Measurements from ENCODE around the gene ATRN.
A peak's percentile ranks its signal among the peaks of the same experiment; 100 is the strongest.
"Not testable (repeated sequence)": the region's sequence is repeated elsewhere in the genome, so short reads cannot be mapped to it uniquely, and the experiment has no call there.

ATRN gene

DNA sequence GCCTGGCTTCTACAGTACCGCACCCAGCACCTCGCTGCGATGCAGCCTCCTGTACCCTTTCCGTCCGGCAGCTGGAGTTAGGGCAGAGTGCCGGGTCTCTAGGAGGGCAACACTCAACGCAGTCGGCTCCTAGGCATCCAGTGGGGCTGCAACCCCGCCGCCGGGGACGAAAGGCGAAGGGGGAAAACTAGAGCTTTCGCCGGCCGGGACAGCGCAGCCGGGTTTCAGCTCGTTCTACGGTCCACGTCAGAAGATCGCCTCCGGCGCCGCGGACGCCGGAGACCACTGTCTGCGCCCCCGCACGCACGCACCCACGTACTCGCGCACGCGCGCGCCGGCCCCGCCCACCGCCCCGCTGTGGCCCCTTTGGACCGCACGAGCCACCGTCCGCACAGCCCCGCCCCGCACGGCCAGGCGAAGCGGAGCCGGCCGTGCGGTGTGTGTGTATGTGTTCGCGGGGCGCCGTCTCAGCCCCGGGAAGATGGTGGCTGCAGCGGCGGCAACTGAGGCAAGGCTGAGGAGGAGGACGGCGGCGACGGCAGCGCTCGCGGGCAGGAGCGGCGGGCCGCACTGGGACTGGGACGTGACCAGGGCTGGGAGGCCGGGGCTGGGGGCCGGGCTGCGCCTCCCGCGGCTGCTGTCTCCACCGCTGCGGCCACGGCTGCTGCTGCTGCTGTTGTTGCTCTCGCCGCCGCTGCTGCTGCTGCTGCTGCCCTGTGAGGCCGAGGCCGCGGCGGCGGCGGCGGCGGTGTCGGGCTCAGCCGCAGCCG is at the start of gene ATRN:
Gene ATRN, plus strand, starts transcription at position 392 of the 770 bp plus-strand sequence. Its CDS starts 90 bp downstream, at position 482.
- DNase-seq = peak; percentile 73

DNA sequence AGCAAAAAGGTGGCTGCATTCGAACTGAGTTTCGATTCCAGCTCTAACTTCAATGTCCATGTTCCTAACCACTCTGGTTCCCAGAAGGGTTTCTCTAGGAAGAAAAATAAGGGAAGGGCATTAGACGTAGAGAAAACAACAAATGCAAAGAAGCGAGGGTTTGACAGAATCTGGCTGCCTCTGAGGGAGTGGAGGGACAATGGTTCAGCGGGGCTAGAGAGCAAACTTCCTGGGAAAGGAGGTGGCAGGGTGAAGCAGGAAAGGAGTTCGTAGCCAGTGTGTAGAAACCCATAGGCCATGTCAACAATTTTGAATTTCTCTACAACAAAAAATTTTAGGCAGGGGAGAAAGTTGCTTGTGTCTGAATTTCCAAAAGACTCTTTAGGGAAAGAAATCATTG is 48.8 kb upstream of the ATRN start:
- DNase-seq = no peak

DNA sequence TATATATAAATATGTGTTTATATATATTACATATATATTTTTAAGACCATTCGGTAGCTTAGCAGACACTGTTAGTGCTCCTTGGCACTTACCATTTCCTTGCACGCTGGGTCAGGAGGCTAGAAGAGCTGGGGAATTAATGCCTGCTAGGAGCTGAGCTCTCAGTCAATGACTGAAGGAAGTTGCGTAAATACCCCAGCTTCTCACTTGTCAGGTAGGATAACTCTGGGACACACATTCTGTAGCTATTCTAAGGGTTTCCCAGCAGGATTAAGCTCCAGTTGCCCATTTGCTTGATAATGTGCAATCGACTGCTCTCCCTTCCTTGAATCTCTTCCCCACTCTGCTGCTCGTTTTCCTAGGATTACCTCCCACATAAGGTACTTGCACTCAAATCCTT is 47.7 kb upstream of the ATRN start:
- no peak for DNase-seq

DNA sequence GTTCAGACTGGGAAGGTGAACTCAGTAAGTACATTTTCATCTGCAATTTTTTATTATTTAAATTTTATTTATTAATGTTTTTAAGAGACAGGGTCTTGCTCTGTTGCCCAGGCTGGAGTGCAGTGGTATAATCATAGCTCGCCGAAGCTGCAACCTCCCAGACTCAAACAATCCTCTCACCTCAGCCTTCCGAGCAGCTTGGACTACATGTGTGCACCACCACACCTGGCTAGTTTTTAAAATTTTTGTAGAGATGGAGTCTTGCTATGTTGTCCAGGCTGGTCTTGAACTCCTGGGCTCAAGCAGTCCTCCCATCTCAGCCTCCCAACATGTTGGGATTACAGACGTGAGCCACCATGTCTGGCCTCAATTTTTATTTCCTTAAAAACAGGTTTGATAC is 44.1 kb upstream of the ATRN start:
- DNase-seq = not testable (repeated sequence)

DNA sequence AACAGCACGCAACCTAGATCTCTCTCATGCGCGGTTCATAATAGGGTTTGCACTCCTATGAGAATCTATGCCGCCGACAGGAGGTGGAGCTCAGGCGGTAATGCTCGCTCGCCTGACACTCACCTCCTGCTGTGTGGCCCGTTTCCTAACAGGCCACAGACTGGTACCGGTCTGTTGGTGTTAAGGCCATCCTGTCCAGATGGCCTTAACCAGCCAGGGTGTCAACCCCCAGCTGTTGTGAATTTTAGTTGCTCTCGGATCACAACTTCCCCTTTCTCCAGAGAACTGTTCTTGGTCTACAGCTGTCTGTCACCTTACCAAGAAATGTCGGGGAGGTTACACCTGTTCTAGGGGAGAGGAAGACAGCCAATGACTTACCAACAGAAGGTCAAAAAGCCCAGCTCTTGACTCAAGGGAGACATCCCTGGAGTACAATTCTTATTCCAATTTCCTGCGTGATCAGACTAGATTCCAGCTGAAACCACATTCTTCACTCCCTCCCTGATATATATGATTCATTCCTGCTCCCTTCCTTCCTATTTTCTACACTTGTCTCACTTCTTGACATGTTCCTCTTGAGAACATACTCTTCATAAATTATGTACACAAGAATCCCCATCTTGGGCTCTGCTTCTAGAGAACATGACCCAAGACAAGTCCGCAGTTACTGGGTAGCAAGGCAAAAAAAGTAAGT is 40.3 kb upstream of the ATRN start:
- no peak for DNase-seq

DNA sequence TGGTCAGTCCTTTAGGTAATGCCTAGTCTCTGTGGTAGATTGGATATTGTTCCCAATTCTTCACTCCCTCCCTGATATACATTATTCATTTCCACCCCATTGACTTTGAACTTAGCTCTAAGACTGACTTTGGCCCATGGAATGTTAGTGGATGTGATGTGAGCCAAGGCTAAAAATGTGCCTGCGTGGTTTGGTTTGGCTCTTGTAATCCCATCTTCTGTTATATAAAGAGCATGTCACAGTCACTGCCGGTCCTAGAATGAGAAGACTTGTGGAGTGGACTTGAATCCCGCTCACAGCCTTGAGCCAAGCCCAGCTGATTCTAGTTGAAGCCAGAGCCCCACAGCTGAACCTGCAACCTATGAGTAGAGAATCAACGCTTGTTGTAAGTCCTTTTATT is 39.7 kb upstream of the ATRN start:
- no peak for DNase-seq

DNA sequence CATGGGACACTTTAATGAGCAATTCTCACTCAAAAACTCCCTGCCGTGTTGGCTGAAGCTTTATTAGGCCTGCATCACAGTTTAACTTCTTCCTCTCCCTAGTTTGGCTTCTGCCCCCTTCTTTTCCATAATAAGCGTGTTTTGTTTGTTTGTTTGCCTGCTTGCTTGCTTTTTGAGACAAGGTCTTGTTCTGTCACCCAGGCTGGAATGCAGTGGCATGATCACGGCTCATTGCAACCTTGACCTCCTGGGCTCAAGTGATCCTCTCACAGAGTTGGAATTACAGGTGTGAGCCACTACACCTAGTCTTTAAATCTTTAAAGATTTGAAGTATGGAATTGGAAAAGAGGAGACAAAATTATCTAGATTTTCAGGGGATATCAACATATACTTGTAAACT is 38.0 kb upstream of the ATRN start:
- DNase-seq = no peak

DNA sequence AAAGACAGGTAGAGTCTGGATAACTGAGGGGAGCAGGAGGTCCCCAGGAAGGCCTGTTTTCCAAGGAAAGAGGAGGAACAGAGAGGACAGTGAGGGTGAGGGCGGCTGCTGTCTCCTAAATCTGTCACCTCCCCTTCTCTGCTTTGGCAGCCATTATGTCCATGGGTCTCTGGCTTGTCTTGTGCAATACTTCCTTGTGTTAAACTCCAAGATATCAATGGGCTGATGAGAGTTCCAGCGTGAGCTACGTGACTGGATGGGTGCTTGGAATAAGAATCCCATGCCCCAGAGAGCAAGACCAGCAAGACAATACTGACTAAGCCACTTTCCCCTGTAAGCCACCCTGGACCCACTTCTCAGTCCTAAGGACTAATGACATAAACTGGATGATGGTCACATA is 37.1 kb upstream of the ATRN start:
- DNase-seq = no peak

DNA sequence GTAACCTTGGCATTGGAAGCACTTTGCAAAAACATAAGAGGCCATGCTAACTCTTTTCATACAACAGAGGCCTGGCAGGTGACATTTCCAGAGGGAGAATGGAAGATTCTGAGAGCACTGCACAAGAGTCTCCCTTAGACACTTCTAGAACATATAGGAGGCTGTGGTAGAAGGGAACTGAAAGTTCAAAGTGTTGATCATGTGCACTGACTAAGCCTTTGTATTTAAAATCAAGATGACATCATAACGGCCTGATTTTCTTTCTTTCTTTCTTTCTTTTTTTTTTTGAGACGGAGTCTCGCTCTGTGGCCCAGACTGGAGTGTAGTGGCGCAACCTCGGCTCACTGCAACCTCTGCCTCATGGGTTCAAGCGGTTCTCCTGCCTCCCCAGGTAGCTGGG is 36.6 kb upstream of the ATRN start:
- DNase-seq = no peak

DNA sequence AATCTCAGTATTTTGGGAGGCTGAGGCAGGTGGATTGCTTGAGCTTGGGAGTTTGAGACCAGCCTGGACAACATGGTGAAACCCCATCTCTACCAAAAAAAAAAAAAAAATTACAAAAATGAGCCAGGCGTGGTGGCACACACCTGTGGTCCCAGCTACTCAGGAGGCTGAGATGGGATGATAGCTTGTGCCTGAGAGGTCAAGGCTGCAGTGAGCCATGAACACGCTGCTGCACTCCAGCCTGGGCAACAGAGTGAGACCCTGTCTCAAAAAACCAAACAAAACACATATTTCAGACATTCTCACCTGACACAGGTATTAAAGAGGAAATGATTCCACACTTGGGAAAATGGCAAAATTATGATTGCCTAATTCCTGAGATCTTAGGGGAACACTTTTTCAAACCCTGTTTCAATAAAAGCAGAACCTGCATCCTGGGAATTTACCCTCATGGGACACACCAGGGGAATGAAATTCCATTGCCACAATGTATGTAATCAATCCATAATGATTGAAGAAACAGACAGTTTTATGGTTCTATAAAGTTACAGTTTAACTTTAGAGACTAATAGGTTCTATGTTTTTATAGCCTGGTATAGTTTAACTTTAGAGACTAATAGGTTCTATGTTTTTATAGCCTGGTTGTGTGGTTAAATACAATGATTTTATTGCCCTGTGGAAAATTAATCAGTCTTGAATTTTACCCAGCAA is 33.8 kb upstream of the ATRN start:
- no peak for DNase-seq

DNA sequence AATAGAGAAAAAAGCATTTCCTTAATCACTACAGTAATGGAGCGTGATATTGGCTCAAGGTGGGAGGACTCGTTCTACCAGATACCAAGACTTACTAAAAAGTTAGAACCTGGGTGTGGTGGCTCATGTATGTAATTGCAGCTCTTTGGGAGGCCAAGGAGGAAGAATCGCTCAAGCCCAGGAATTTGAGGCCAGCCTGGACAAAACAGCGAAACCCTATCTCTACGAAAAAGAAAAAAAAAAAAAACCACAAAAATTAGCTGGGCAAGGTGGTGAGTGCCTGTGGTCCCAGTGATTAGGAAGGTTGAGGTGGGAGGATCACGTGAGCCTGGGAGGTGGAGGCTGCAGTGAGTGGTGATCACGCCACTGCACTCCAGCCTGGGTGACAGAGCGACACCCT is 24.0 kb upstream of the ATRN start:
- no peak for DNase-seq

DNA sequence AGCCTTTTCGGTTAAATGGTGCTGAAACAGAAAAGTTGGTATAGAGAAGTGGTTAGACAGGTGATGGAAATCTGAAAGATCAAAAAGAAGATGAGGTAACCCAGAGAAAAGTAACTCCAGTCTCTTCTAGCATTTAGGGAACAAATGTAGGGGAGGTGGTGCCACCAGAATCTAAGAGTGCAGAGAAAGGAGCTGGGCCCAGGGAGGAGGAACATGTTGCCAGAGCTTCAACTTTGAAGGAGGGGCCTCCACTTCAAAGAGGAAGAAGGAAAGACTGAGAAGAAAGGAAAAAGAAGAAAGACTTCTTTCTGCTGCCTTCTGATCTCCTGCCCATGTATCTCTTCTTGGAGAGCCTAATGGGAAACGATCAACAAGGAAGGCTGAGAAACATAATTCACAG is 23.5 kb upstream of the ATRN start:
- DNase-seq = no peak

DNA sequence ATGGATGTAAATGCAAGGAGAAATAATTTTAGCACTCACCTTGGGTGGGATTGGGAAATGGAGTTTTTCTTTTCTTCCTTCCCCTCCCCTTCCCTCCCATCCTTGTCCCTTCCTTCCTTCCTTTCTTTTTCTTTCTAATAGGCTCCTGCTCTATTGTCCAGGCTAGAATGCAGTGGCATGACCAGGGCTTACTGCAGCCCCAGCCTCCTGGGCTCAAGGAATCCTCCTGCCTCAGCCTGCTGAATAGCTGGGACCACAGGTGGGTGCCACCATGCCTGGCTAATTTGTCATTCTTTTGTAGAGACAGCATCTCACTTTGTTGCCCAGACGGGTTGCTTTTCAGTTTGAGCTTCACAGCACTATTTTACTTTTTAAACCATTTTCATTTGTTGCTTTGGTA is 21.5 kb upstream of the ATRN start:
- no peak for DNase-seq

DNA sequence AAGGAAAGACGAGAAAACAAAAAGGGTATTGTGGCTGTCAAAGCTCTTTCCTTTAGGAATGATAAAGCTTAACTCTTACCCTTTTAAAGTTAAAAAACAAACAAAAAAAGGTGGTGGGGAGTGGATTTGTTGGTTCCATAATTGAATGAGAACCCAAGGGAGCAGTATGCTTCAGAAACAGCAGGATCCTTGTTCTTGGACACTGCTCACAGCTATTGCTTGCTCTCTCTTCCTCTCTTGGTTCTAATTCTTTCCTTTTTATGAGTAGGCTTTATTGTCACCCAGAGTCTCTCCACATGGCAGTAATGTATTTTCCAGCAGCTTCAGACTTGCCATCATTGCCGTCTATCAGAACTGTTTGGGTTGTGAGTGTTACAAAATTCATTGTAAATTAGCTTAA is 18.7 kb upstream of the ATRN start:
- DNase-seq = no peak

DNA sequence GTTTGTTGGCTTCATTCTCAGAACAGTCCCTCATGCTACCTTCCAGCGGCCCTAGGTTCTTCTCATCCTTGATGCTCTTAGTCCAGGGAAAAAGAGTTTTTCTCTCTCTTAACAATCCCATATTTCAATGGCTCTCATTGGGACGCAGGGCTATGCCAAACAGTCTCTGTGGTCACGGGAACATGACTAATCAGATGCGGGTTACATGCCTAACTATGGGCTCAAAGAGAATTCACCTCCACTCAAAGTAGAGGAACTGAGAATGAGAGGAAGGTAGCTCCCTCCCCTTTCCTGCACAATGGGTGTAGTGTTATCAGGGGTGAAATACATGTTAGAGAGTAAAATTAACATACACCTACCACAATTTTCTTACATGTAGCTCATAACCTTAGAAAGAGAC is 18.1 kb upstream of the ATRN start:
- DNase-seq = no peak

DNA sequence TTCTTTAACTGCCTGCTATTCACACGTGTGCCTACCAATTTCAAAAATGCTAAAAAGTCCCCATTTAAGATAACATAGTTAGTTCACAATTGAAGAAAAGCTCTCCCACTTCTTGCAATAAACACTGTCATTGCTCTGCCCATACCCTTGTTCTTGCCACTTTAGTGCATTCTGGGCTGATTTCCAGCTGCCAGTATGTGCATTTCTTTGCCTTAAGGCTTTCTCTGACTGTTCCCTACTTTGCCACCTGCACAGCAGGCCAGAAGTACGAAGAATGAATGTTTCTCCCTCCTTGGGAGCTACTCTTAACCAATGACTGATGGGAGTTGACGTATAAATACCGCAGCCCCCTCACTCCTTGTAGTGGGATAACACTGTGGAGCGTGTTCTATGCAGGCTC is 16.0 kb upstream of the ATRN start:
- no peak for DNase-seq

DNA sequence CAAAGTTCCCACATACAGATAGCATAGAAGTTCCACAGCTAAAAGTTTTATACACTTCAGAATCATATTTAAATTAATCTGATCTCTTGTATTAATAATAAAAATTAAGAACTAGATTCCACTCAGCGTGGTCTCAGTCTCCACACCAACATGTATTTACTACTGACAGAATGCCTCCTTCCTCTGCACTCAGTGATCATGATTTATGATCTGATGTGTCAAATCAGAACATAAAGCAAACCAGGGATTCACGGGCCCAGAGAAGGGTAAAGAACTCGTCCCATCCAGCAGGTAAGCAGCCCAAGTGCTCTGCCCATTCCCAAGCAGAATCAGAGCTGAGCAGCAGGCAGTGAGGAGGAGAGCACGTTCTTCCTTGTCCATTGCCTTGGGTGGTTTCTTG is 14.2 kb upstream of the ATRN start:
- DNase-seq = no peak

DNA sequence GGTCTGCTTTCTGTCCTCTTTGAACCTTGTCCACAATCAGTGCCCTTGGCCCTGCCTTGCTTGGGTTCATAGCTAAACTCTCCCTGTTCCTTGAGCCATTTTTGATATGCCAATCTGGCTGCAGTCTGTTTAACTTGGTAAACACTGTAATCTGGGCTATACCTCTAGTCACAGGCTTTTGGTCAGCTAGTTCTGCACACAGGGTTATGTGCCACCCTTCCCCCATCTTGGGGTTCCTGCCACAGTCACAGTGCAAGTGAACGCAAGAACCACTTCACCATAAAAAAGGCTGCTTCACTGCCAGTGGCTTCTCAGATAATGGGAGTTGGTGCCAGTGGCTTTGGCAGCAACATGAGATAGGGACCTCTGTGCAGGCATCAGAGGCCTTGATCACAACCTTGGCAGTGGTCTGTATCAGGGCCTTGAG is 10.9 kb upstream of the ATRN start:
- no peak for DNase-seq

DNA sequence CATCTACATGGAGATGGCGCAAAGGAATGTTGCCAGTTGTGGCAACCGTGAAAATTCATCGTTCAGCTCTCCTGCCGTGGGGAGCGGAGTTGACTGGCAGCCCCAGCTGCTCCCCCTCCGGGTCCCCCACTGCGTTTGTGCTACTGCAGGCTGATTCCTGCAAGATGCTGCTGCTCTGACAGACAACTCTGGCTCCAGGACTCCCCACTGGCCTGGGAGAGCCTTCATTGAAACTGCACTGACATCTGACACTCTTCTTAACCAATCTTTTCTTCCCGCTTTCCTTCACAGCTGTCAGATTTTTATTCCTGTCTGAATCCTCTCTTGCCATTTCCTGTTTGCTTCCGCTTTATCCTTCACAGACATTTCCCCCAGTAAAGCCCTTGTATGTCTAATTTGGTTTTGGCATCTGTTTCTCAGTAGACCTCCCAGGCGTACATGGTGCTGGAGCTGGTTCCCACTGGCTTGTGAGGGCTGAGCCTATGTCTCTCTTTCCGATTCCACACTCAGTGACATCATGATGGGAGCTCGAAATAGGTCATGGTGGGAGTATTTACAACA is 9.5 kb upstream of the ATRN start:
- DNase-seq = no peak

DNA sequence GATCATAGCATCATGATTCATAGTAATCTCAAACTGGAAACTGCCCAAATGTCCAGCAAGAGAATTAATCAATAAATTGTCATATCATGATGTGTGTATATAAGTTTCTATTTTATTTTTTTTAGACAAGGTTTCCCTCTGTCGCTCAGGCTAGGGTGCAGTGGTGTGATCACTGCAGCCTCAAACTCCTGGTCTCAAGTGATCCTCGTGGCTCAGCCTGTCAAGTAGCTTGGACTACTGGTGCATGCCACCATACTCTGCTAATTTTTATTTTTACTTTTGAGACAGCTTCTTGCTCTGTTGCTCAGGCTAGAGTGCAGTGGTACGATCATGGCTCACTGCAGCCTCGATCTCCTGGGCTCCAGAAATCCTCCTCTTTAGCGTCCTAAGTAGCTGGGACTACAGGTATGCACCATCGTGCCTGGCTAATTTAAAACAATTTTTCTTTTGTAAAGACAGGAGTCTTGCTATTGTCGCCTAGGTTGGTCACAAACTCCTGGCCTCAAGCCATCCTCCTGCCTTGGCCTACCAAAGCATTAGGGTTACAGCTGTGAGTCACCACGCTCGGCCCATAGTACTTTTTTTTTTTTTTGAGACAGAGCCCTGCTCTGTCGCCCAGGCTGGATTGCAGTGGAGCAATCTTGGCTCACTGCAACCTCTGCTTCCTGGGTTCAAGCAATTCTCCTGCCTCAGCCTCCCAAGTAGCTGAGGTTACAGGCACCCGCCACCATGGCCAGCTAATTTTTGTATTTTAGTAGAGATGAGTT is 8.7 kb upstream of the ATRN start:
- no peak for DNase-seq

DNA sequence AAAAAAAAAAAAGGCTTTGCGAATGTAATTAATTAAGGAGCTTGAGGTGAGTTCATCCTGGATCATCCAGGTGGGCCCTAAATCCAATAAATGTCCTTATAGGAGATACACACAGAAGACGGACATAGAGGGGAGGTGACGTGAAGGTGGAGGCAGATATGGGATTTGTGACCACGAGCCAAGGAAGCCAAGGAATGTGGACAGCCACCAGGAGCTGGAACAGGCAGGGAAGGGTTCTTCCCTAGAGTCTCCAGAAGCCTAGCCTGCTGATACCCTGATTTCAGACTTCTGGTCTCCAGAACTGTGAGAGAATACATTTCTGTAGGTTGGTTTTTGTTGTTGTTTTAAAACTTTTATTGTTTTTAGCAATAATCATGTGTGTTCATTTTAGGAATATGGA is 6.7 kb upstream of the ATRN start:
- no peak for DNase-seq

DNA sequence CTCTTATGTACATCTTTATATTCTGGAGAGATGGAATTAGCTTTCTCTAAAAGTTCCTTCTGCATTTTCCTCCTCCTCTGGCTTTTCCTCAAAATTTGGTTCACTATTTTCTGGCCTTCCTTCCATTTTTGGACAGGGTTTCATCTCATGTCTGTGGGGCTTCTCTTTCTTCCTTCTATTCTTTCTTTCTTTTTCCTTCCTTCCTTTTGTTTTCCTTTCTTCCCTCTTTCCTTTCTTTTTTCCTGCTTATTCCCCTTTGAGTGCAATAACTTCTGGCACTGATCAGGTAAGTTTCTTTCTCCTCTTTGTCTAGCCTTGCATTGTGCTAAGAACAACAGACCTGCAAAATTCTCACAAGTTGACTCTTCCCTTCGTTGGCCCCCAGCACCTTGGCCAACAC is 5.5 kb upstream of the ATRN start:
- DNase-seq = no peak

DNA sequence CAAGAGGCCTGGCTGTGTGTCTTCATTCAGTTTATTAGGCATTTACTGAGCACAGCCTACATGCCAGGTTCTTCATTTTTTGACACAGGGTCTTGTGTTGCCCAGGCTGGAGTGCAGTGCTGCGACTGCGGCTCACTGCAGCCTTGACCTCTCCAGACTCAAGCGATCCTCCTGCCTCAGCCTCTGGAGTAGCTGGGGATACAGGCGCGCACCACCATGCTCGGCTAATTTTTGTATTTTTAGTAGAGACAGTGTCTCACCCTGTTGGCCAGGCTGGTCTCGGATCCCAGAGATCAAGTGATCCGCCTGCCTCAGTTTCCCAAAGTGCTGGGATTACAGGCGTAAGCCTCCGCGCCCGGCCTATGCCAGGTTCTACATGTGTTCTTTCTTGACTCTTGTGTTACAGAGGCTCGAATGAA is 601 bp upstream of the ATRN start:
- DNase-seq = no peak

Data from NCI-H226 (cell line).